AML-193 (cell line): Measurements from ENCODE around the gene CLSTN1.

Source experiments
- DNase-seq, 2 experiments: peaks; one replicate each; lab custom pipeline; 2025; lab: John Stamatoyannopoulos, UW

CLSTN1 gene

GRCh38 chr1:9680828-9681227 lies 142.9 kb downstream of the CLSTN1 start:
- DNase-seq = no peak

DNA sequence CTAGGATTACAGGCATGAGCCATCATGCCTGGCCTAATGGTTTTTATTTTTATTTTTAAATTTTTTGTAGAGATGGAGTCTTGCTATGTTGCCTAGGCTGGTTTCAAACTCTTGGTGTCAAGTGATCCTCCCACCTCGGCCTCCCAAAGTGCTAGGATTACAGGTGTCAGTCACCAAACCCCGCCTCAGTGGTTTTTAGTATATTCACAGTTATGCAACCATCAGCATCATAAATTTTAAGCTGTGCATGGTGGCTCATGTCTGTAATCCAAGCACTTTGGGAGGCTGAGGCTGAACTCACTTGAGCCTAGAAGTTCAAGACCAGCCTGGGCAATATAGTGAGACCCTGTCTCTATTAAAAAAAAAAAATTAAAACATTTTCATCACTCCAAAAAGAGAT lies 143.7 kb downstream of the CLSTN1 start:
- no peak for DNase-seq
